Activated T-helper 9 cell treated with anti-CD3 and anti-CD28 coated beads, Interleukin-2, amount 50 U/mL, for 16 hours (primary cell): Measurements from ENCODE around the gene SHC3.
"Not testable (repeated sequence)": the region's sequence is repeated elsewhere in the genome, so short reads cannot be mapped to it uniquely, and the experiment has no call there.

ENCODE experiments used
- DNase-seq: peaks from one replicate; pipeline ENCODE4 v3.0.0-alpha.2; 2020; ENCODE audit warnings: low read depth

Gene SHC3, protein sequence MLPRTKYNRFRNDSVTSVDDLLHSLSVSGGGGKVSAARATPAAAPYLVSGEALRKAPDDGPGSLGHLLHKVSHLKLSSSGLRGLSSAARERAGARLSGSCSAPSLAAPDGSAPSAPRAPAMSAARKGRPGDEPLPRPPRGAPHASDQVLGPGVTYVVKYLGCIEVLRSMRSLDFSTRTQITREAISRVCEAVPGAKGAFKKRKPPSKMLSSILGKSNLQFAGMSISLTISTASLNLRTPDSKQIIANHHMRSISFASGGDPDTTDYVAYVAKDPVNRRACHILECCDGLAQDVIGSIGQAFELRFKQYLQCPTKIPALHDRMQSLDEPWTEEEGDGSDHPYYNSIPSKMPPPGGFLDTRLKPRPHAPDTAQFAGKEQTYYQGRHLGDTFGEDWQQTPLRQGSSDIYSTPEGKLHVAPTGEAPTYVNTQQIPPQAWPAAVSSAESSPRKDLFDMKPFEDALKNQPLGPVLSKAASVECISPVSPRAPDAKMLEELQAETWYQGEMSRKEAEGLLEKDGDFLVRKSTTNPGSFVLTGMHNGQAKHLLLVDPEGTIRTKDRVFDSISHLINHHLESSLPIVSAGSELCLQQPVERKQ

DNA sequence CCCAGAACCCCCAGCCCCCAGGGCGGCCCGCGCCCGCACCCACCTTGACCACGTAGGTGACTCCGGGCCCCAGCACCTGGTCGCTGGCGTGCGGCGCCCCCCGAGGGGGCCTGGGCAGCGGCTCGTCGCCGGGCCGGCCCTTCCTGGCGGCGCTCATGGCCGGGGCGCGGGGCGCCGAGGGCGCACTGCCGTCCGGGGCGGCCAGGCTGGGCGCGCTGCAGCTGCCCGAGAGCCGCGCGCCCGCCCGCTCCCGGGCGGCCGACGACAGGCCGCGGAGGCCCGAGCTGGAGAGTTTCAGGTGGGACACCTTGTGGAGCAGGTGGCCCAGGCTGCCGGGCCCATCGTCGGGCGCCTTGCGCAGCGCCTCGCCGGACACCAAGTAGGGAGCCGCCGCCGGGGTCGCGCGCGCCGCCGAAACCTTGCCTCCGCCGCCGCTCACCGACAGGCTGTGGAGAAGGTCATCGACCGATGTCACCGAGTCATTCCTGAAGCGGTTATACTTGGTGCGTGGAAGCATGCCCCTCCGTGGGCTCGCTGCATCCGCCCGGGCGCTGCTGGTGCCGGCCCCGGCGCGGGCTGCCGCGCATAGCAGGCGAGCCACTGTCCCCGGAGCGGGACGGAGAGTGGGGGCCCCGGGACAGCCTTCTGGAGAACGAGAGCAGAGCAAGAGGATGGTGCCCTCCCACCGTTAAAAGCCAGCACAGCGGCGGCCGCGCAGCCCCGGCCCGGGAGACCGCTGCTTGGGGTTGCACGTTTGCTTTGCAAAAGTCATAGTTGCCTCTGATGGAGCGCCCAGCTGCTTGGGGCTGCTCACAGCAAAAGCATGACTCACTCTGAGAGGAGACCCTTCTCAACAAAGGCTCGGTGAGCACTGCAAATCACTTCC lies at the start of gene SHC3:
TSS of gene SHC3 (minus strand) at position 875 of the 886 bp plus-strand sequence. CDS start at position 517, 358 bp downstream.
- DNase-seq, result no peak

DNA sequence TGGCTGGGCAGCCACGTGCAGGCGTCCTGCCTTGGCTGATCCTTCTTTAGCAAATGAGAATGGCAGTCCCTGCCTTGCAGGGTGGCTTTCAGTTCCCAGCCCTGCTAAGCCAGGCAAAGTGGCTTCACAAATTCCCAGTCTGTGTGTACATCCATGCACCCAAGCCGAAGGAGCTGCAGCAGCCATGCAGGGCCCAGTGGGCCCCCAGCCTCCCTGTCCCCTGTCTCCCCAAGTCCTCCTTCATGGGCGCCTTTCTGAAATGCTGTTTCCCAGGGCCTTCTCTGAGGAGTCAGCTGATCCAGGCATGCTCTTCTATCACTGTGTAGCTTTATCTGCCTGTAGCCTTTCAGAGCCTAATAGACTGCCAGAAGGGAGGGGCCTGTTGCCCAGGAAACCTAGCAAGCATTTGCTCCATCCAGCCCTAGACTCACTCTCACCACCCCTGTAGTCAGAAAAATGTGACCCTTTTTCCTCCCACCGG lies 47.4 kb upstream of the SHC3 start:
- no peak for DNase-seq

DNA sequence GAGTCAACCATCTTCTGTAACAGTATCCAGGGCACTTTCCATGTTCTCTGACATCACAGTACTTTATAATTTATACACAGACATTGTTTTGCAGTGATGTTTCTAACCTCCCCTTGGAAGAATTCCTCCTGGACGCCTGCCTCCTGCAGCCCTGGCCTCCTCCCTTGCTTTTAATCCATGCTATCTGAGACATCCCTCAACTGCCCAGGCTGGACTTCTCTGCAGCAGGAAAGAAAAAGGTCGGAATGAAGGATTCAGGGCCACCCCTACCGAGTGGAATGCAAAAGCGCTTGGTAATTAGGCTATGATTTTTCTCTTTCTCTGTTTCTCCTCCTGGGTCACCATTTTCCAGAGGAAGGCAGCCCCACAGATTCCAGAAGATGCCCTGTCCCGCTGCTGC lies 47.0 kb upstream of the SHC3 start:
- DNase-seq, result no peak

DNA sequence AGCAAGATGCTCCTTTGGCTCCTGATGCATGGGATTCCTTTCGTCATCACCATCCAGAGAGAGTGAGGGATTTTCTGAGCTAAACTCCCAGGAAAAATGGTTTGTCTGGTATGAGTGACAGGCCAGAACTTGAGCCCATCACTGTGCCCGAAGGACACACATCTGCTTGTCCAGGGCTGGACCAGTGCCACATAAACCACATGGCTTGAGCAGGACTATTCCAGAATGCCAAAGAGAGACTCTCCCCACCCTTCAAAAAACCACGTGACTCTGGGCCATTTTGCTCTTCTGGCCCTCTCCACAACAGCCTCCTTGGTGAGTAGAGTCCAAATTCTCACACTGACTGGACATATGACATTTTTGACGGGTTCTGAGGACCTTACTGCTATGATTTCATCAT lies 46.4 kb upstream of the SHC3 start:
- DNase-seq, result no peak

DNA sequence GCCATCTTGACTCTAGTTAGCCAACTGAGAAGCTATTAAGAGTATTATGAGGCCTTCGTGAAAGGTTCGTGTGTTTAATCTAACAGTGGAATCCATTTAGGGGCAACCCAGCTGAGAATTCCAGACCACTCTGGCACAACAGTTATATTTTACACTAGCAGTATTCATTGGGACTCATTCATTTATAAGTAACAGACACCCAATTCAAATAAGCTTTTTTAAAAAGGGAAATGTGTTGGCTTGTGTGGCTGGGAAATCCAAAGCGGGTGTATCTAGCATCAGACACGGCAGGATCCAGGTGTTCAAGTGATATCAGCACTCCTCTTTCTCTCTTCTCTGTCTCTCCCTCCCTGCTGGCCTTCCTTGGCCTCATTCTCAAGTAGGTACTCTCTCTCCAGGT lies 46.0 kb upstream of the SHC3 start:
- DNase-seq, result no peak

DNA sequence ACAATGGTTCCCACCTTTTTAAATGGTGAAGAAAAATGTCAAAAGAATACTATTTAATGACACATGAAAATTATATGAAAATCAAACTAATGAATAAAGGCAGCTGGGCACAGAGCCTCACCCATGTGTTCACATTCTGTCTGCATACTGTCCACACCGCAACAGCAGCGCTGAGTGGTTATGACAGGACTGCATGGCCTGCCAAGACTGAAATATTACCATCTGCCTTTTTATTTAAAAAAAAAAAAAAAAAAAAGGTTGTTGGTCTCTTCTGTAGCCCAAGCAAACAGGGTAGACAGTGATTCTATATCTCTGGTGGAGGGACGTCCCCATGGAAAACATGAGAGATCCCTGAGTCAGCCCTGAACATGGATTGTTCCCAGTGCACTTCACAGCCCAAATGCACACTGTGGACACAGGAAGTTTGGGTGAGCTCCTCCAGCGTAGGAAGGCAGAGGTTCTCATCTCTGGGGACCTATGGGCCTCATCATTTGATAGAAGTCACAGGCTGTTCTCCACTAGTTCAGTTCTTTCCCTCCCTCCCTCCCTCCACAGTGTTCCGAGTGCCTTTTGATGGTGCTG lies 44.9 kb upstream of the SHC3 start:
- no peak for DNase-seq

DNA sequence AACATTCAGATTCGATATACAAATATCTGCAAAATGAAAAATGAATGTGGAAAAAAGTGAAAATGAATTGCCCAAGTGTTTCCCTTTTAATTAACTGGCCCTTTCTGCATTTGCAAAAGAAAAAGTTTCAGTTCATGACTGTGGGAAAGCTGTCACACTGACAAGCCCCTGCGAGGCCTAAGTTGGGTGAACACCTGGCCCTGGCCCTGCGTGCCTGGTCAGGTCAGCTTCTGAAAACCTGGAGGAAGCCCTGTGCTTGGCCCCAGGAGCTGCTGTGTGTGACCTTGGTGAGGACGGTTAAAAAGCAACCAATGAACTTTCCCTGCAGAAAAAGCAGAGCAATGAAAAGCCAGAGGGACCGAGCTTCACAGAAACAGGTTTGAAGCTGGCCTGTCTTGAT lies 41.0 kb upstream of the SHC3 start:
- DNase-seq, result no peak

DNA sequence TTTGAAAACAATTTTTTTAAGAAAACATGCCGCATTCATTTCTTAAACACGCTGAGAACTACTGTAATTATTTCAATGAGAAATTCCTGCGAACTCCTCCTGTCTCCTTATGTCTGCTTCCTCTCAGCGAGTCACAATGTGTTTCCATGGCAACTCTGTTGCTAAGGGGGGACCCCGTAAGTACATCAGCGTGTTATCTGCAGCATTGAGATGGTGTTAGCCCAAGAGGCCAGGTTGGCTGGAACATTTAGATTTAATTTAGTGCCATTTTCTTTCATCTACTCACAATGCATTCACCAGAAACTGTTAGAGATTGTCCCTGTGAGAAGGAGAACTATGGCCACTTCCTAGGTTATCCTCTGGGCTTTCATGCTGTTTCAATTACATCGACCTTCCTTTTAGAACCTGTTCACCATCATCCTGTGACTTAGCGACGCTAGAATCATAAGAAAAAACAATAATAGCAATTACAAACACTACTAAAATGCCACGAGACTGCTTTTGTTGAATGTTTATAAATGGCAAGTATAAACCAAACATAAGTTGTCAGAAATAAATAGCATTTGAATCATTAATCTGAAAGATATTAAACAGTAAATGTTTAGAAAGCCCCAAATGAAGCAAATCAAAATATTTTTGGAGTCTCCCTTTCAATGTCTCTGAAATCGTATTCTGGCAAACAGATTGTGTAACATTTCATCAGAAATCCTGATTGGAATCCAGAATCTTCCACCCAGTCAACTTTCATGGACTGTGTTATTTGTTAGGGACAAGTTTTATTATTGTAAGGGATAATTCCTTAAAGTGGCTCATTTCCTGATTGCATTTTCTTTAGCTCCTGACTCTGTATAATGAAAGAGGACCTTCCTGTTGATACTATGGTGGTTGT lies 39.7 kb upstream of the SHC3 start:
- DNase-seq, result no peak

DNA sequence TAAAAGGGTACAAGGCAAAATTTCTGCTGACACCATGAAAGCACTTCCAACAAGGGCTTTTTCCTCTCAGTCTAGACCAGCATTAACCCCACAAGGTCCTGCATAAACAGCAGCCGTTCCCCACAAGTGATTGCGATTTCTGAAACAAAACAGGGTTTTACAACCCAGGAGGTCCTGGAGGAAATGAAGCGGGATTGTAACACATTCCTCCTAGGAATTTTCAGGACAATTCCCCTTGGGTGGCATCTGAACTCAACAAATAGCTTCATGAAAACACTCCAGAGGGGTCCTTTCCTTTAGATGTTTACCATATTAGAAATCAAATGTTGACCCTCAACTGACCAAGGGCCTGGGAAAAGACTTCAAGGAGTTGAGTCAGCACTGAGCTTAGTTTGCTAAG lies 36.7 kb upstream of the SHC3 start:
- no peak for DNase-seq

DNA sequence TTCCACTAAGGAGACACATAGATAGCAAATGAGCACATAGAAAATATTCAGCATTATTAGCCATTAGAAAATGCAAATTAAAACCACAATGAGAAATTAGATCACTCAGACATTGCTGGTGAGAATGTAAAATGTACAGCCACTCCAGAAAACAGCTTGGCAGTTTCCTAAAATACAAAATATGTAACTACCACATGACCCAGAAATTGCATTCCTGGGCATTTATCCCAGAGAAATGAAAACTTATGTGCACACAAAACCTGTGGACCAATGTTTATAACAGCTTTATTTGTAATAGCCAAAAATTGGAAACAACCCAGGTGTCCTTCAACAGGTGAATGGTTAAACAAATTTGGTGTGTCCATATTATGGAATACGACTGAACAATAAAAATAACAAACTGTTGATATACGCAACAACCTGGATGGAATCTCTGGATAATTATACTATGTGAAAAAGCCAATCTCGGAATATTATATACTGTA lies 34.8 kb upstream of the SHC3 start:
- no peak for DNase-seq

DNA sequence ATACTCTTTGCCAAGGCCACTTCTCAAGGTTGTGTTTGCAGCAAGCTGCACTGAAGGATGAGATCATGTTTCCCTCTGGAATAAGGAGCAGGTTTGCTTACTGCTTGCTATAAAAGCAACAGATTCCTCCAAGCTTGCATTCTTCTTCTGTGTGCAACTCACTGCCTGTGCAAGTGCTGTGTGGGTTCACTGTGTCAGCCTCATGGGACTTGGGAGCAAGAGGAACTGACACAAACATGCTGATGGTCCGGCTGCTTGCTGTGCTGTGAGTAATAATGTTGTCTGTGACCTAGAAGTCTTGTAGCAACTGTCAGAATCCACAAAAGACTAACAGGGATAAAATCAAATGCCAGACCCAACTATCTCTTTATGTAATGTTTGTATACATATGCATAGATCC lies 33.6 kb upstream of the SHC3 start:
- DNase-seq, result no peak

DNA sequence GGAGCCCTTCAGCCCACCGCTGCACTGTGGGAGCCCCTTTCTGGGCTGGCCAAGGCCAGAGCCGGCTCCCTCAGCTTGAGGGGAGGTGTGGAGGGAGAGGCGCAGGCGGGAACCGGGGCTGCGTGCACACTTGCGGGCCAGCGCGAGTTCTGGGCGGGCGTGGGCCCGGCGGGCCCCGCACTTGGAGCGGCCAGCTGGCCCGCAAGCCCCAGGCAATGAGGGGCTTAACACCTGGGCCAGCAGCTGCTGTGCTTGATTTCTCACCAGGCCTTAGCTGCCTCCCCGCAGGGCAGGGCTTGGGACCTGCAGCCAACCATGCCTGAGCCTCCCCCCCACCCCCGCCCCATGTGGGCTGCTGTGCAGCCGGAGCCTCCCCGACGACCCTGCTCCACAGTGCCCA lies 30.7 kb upstream of the SHC3 start:
- DNase-seq, result not testable (repeated sequence)

DNA sequence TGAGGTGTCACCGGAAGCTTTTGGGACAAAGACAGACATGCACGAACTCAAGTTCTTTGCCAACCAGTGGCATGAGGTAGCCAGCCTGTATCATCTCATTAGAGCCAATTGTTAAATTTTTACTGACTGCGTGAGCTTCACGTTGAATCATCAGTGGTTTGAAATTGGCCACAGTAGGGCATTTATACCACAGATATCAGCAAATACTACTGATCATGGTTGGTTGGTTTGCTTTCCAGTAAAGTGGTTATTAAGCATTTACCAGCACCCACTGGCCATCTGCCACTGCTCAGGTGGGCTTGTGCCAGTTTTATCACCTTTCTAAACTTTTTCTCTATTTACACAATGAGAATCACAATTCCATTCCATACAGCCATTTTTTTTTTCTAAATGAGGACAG lies 28.4 kb upstream of the SHC3 start:
- DNase-seq, result no peak

DNA sequence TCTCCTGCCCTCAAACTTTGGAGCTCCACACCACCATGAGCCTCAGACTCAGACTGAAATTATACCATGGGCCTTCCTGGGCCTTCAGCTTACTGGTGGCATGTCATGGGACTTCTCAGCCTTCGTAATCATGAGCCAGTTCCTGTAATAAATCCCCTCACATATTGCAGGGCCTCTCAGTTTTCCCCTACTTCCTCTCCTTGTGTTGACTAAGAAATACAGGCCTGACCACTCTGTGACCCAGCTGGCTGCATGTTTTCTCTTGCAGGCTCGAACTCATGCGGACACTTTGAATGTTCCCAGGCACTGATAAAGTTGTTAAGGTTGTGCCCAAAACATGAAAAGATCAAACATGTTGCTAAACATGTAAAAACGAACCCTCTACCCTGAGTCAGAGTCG lies 26.2 kb upstream of the SHC3 start:
- no peak for DNase-seq

DNA sequence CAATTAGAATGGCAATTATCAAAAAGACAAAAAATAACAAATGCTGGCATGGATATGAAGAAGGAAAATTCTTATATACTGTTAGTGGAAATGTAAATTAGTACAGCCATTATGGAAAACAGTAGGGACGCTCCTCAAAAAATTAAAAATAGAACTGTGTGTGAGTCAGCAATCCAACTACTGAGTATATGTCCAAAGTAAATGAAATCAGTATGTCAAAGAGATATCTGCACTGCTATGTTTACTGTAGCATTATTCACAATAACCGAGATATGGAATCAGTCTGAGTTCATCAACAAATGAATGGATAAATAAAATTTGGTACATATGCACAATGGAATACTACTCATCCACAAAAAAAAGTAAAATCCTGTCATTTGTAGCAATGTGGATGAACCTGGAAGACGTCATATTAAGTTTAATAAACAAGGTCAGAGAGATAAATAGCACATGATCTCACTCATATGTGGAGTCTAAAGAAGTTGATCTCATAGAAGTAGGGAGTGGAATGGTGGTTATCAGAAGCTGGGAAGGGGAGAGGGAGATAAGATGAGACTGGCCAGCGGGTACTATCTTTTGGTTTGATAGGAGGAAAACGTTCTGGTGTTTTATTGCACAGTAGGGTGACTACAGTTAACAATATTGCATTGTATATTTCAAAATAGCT lies 16.6 kb upstream of the SHC3 start:
- no peak for DNase-seq

DNA sequence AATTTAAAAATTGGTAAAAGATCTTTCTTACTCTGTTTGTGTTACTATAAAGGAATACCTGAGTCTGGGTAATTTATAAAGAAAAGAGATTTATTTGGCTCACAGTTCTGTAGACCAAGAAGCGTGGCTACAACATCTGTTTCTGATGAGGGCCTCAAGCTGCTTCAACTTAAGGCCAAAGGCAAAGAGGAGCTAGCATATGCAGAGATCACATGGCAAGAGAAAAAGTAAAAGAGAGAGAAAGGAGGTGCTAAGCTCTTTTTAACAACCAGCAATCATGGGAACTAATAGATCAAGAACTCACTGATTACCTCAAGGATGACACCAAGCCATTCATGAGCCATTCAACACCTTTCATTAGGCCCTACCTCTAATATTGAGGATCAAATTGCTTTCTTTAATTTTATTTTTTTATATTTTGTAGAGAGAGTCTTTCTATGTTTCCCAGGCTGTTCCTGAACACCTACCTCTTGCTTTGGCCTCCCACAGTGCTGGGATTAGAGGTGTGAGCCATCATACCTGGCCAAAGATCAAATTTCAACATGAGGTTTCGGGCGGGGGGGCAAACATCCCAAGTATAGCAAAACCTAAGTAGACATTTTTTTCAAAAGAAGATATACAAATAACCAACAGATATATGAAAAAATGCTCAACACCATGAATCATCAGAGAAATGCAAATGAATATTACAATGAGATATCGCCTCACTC lies 16.0 kb upstream of the SHC3 start:
- no peak for DNase-seq

DNA sequence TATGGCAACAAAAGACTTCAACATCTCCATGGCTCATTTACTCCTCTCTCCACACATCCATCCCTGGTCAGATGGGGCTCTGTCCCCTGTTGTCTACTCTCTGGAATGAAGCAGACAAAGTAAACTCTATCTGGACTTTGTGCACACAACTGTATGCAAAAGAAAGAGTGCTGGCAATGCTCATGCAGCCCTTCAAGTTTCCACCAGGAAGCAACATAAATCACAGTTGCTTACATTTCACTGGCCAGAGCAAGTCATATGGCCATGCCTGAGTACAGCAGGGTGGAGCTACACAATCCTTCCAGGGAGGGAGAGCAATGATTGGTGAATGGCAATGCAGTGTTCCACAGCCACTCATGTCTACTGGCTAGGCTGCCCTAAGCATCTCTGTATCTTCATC lies 12.4 kb upstream of the SHC3 start:
- no peak for DNase-seq

DNA sequence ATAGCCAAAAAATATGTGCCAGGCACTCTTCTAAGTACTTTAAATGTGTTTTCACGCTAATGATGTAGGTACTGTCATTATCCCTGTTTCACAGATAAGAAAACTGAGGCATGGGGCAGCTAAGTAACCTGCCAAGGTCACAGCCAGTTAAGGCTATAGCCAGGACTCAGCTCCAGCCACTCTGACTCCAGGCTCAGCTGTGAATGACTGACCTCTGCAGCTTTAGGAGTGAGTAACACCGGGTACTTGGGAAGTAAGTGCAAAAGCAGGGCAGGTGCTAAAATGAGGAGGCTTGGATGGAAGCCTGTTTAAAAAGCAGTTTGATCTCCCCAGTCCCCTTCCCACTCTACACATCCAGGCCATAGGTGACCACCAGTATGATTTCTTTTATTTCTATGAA lies 10.6 kb upstream of the SHC3 start:
- DNase-seq, result no peak

DNA sequence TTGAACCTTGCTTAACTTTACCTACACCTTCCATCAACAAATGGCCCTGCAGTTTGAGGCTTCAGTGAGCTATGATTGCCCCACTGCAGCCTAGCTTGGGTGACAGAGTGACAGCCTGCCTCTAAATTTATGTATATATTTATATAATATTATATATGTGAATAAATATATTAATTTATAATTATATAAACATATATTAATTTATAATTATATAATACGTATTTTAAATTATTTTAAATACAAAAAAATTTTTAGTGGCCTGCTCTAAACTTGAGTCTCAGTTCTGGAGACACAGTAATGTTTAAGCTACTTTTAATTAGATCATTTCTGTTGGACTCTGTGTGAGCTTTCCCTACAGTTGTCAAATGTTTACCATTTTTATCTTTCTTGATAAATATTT lies 9.3 kb upstream of the SHC3 start:
- no peak for DNase-seq

DNA sequence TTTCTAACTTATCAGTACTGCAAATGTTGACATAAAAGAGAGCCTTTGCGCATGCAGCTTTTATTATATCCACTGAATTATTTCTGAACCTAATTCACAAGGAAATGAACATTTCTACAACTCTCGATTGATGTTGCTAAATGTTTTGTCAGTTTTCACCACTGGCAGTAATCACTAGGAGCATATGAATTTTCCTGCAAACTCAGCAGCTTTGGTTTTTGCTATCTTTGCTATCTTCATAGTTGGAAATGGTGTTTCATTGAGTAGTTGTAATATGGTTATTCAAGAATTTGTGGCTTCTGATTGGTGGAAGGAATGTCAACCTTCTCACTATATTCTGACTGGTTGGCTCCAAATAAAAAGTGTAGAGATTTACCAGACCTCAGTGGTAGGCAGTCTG lies 8.9 kb upstream of the SHC3 start:
- DNase-seq, result no peak
